K562 (cell line): ENCODE measurements around the gene CLDN7. TPM values are rescaled to one million over a fixed set of nuclear protein-coding genes. Genes with fewer than 3 reads are reported as not detected.

Source experiments
- BDP1 ChIP-seq: IDR thresholded peaks from 3 replicates; pipeline ENCODE4 v1.6.1; 2011; ENCODE audit not compliant: insufficient read length, insufficient read depth
- CBFB ChIP-seq: sonication (generic); formaldehyde crosslinking; IDR thresholded peaks from 2 replicates; pipeline ENCODE4 v1.4.0; 2020; ENCODE audit warnings: mild to moderate bottlenecking, missing genetic modification reagents
- DNMT1 ChIP-seq: fragments of 450-650 bp; IDR thresholded peaks from 2 replicates; pipeline ENCODE4 v1.6.1; 2016; ENCODE audit warnings: antibody characterized with exemption, mild to moderate bottlenecking
- GATA2 ChIP-seq: sonication (generic); formaldehyde crosslinking; IDR thresholded peaks from 2 replicates; pipeline ENCODE4 v1.4.0; 2020; ENCODE audit warnings: mild to moderate bottlenecking, missing genetic modification reagents
- HCFC1 ChIP-seq: IDR thresholded peaks from 2 replicates; pipeline ENCODE4 v1.6.1; 2012; ENCODE audit warnings: low read depth, low read length, improper control_type of control experiment
- HSF4 ChIP-seq: fragments of 250-450 bp; sonication (Bioruptor Pico); IDR thresholded peaks from 2 replicates; pipeline ENCODE4 v2.1.2; 2022; ENCODE audit warnings: mild to moderate bottlenecking, moderate library complexity, borderline replicate concordance
- IRF2 ChIP-seq: sonication (generic); formaldehyde crosslinking; IDR thresholded peaks from 2 replicates; pipeline ENCODE4 v1.8.1; 2022; ENCODE audit warnings: mild to moderate bottlenecking, missing genetic modification reagents
- KLF1 ChIP-seq: fragments of 450-650 bp; IDR thresholded peaks from 2 replicates; pipeline ENCODE4 v1.6.1; 2016; ENCODE audit warnings: missing genetic modification characterization, missing compliant biosample characterization
- MED1 ChIP-seq: sonication (generic); formaldehyde crosslinking; IDR thresholded peaks from 2 replicates; pipeline ENCODE4 v1.8.1; 2023; ENCODE audit warnings: missing genetic modification reagents, borderline replicate concordance
- NR2C1 ChIP-seq, 2 experiments: fragments of 450-650 bp; IDR thresholded peaks; 2 replicates each; pipeline ENCODE4 v1.6.1; 2017; ENCODE audit warnings: mild to moderate bottlenecking in 2 of 2, antibody characterized with exemption in 1 of 2, inconsistent platforms in 1 of 2, missing compliant biosample characterization in 1 of 2, missing genetic modification characterization in 1 of 2
- RBBP5 ChIP-seq: fragments of 200-600 bp; sonication (generic); IDR thresholded peaks from 2 replicates; pipeline ENCODE4 v1.6.1; 2012; ENCODE audit warnings: borderline replicate concordance, mild to moderate bottlenecking, low read length, control low read depth, inconsistent platforms; ENCODE audit not compliant: insufficient read depth, poor library complexity, severe bottlenecking
- RBM15 ChIP-seq: fragments of 200-400 bp; formaldehyde crosslinking; IDR thresholded peaks from 2 replicates; pipeline ENCODE4 v1.6.1; 2018; ENCODE audit warnings: mild to moderate bottlenecking, low read length, moderate library complexity; ENCODE audit not compliant: insufficient read depth
- RBM17 ChIP-seq: fragments of 200-400 bp; formaldehyde crosslinking; IDR thresholded peaks from 2 replicates; pipeline ENCODE4 v1.6.1; 2017; ENCODE audit warnings: low read depth, mild to moderate bottlenecking, low read length, borderline replicate concordance
- SNRNP70 ChIP-seq: fragments of 200-400 bp; formaldehyde crosslinking; optimal IDR thresholded peaks from 2 replicates; pipeline ENCODE3; 2017; ENCODE audit warnings: low read depth, low read length
- SRF ChIP-seq, 2 experiments: fragments of 250-450, 450-650 bp in 1 of 2; sonication (Bioruptor Pico) in 1 of 2; sonication (generic) in 1 of 2; formaldehyde crosslinking; IDR thresholded peaks; 2 replicates each; pipeline versions ENCODE4 v1.5.0 to v1.5.1; 2020 to 2022; ENCODE audit warnings: mild to moderate bottlenecking in 1 of 2, missing genetic modification reagents in 1 of 2
- TRIM24 ChIP-seq, 2 experiments: fragments of 450-650 bp; IDR thresholded peaks; 2 replicates each; pipeline ENCODE4 v1.6.1; 2016
- U2AF1 ChIP-seq: fragments of 200-400 bp; formaldehyde crosslinking; optimal IDR thresholded peaks from 2 replicates; pipeline ENCODE3; 2017; ENCODE audit warnings: mild to moderate bottlenecking, low read depth, low read length, moderate library complexity
- ZNF134 ChIP-seq: fragments of 250-450 bp; sonication (Bioruptor Pico); conservative IDR thresholded peaks from 2 replicates; pipeline ENCODE4 v1.4.0; 2020
- ZNF384 ChIP-seq: IDR thresholded peaks from 2 replicates; pipeline ENCODE4 v1.6.1; 2012; ENCODE audit warnings: low read depth, low read length, improper control_type of control experiment
- ZNF41 ChIP-seq: fragments of 250-450 bp; sonication (Bioruptor Pico); conservative IDR thresholded peaks from 2 replicates; pipeline ENCODE4 v1.4.0; 2020; ENCODE audit warnings: mild to moderate bottlenecking
- ZNF586 ChIP-seq: fragments of 450-650 bp; formaldehyde crosslinking; conservative IDR thresholded peaks from 2 replicates; pipeline ENCODE4 v1.4.0; 2020; ENCODE audit warnings: mild to moderate bottlenecking, moderate library complexity
- ZSCAN29 ChIP-seq: fragments of 450-650 bp; IDR thresholded peaks from 2 replicates; pipeline ENCODE4 v1.6.1; 2017
- polyA plus RNA-seq, 8 experiments: library from polyadenylated mRNA; depleted of rRNA in 4 of 8; stranded (reverse) in 5 of 8; unstranded in 3 of 8; fragments of >200 nt; fragmentation: Nextera tagmentation in 2 of 8; fragmentation: Illumina TruSeq in 1 of 8; extraction: Ambion mirVana in 2 of 8; extraction: Trizol in 1 of 8; gene quantifications; 2 replicates each; pipeline versions ENCODE4 v1.2.1 to v1.2.3, GENCODE V29; 2011 to 2014; ENCODE audit warnings: inconsistent platforms in 1 of 8, missing spikeins in 1 of 8
- total RNA-seq, 7 experiments: library from RNA; depleted of rRNA in 6 of 7; stranded (reverse); fragments of >200 nt in 6 of 7; fragmentation: Illumina TruSeq in 2 of 7; extraction: Trizol in 2 of 7; gene quantifications; 2 replicates each; pipeline versions ENCODE4 v1.2.1 to v1.2.3, GENCODE V29; 2011 to 2021; ENCODE audit warnings: low replicate concordance in 1 of 7
- TF ChIP-seq, protein P1 (sequence below), 2 experiments: fragments of 450-650 bp in 1 of 2; sonication (generic) in 1 of 2; formaldehyde crosslinking; conservative IDR thresholded peaks; 2 replicates each; pipeline versions ENCODE4 v1.4.0 to v1.8.1; 2020 to 2022; ENCODE audit warnings: mild to moderate bottlenecking in 1 of 2, missing genetic modification reagents in 1 of 2
- TF ChIP-seq, protein P2 (sequence below): sonication (generic); formaldehyde crosslinking; IDR thresholded peaks from 2 replicates; pipeline ENCODE4 v1.5.0; 2020; ENCODE audit warnings: missing genetic modification reagents
- TF ChIP-seq, protein P3 (sequence below): sonication (generic); formaldehyde crosslinking; IDR thresholded peaks from 2 replicates; pipeline ENCODE4 v1.9.0; 2022; ENCODE audit warnings: mild to moderate bottlenecking, missing genetic modification reagents
- TF ChIP-seq, protein P4 (sequence below): fragments of 250-450 bp; sonication (Bioruptor Pico); IDR thresholded peaks from 2 replicates; pipeline ENCODE4 v1.5.1; 2021; ENCODE audit warnings: mild to moderate bottlenecking

Gene CLDN7
- total and polyA plus RNA-seq, 9 of the 15 experiments (the other 6 are each of a cell fraction or from before 2014, with no cell fraction given): 2.2 to 14.5 (median 7.6) TPM

DNA sequence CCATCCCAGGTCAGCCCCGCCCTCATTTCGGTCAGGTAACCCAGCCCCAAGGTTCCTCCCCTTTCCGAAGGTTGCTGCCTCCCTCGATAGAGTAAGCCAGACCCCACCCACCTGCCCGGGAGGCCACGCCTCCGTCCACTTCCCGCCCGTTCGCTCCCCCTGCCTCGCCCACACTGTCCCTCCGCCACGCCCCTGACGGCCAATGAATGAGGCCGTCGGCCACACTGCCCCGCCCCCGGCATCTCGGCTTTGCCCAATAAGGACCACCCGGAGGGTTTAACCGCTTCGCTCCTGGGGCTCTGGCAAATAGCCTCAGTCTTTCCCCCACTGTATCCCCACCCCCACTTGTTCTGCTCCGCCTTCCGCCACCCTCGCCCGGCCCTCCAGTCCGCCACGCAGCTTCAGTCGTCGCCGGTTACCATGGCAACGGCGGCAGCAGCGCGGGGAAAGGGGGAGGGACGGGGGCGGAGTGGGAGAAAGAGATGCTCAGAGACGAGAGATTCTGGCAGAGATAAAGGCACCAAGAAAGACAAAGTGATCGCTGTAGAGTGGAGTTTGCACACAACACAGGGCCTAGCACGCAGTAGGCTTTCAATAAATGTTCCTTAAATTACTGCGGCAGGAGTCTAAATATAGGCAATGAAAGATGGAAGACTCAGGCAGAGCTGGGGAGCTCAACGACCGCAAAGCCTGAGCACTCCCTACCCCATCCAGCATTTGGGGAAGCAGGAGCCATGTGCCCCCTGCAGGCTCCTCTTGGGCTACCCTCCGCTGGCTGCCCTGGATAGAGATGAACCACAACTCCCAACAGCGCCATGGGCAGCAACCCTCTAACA lies 47.8 kb downstream of the CLDN7 start (continued):
- no peak for TF ChIP-seq NR2C1 (IDR thresholded peaks at IDR 0.05)
- TF ChIP-seq NR2C1 (tag; IDR thresholded peaks at IDR 0.05): no peak
- no peak for TF ChIP-seq DNMT1
- TF ChIP-seq GATA2: peak; percentile 63
- no peak for TF ChIP-seq HSF4 (CRISPR knock-in tag)
- TF ChIP-seq RBBP5: no peak
- peak in 1 of 2 experiments; percentile 80; a peak in 1 of 4 replicates for TF ChIP-seq SRF (CRISPR knock-in tag; IDR thresholded peaks at IDR 0.05)
- no peak for TF ChIP-seq U2AF1
- TF ChIP-seq ZNF41 (CRISPR knock-in tag): no peak
- TF ChIP-seq ZNF384: no peak
- TF ChIP-seq IRF2 (CRISPR knock-in tag): no peak
- TF ChIP-seq ZSCAN29: no peak
- TF ChIP-seq SNRNP70: no peak
- TF ChIP-seq RBM15: no peak
- TF ChIP-seq BDP1: no peak
- TF ChIP-seq, protein P1, sequence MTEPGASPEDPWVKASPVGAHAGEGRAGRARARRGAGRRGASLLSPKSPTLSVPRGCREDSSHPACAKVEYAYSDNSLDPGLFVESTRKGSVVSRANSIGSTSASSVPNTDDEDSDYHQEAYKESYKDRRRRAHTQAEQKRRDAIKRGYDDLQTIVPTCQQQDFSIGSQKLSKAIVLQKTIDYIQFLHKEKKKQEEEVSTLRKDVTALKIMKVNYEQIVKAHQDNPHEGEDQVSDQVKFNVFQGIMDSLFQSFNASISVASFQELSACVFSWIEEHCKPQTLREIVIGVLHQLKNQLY (CRISPR knock-in tag; conservative IDR thresholded peaks at IDR 0.05): no peak
- TF ChIP-seq, protein P2, sequence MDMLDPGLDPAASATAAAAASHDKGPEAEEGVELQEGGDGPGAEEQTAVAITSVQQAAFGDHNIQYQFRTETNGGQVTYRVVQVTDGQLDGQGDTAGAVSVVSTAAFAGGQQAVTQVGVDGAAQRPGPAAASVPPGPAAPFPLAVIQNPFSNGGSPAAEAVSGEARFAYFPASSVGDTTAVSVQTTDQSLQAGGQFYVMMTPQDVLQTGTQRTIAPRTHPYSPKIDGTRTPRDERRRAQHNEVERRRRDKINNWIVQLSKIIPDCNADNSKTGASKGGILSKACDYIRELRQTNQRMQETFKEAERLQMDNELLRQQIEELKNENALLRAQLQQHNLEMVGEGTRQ (CRISPR knock-in tag): no peak
- TF ChIP-seq RBM17: no peak
- TF ChIP-seq, protein P3, sequence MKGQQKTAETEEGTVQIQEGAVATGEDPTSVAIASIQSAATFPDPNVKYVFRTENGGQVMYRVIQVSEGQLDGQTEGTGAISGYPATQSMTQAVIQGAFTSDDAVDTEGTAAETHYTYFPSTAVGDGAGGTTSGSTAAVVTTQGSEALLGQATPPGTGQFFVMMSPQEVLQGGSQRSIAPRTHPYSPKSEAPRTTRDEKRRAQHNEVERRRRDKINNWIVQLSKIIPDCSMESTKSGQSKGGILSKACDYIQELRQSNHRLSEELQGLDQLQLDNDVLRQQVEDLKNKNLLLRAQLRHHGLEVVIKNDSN (CRISPR knock-in tag): no peak
- TF ChIP-seq MED1 (CRISPR knock-in tag): no peak
- TF ChIP-seq, protein P4, sequence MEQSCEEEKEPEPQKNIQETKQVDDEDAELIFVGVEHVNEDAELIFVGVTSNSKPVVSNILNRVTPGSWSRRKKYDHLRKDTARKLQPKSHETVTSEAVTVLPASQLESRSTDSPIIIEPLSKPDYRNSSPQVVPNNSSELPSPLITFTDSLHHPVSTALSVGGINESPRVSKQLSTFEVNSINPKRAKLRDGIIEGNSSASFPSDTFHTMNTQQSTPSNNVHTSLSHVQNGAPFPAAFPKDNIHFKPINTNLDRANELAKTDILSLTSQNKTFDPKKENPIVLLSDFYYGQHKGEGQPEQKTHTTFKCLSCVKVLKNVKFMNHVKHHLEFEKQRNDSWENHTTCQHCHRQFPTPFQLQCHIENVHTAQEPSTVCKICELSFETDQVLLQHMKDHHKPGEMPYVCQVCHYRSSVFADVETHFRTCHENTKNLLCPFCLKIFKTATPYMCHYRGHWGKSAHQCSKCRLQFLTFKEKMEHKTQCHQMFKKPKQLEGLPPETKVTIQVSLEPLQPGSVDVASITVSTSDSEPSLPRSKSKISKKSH (CRISPR knock-in tag): no peak
- TF ChIP-seq ZNF586 (CRISPR knock-in tag): no peak
- 0 out of 2 replicates have a peak, but pooled peaks have one; percentile 27 for TF ChIP-seq KLF1 (tag)
- TF ChIP-seq ZNF134 (CRISPR knock-in tag): no peak
- TF ChIP-seq HCFC1: peak; percentile 7
- 0 out of 2 replicates have a peak, but pooled peaks have one; percentile 27 for TF ChIP-seq CBFB
- TF ChIP-seq TRIM24 (IDR thresholded peaks at IDR 0.05): no peak
